ENCODE results near the gene GRIA3. TPM values are rescaled to one million over a fixed set of nuclear protein-coding genes. Genes with fewer than 3 reads are reported as not detected.

Gene GRIA3
- total RNA-seq, 1 experiment from 2014 or later: 1.4 TPM

GRCh38 chrX:123513585-123514278 is 329.7 kb downstream of the GRIA3 start:
- H3K27me3 Mint-ChIP-seq (ENCODE audit: low read depth): no peaks in the 10 kb centered on the region
- Histone ChIP-seq H3K4me2 (ENCODE audit: insufficient read depth, insufficient read length, low read length) (no peak overlapping the region), H2AK5ac (ENCODE audit: insufficient read length, low read length) (no peak overlapping the region), H2AFZ (ENCODE audit: low read length) (no peak overlapping the region), H3K9me3 (ENCODE audit: control insufficient read depth, low read depth, low read length) (peaks cover 33% of the 10 kb centered on the region), H3K79me2 (ENCODE audit: insufficient read depth, low read length) (no peaks in the 10 kb centered on the region), H4K20me1 (ENCODE audit: control insufficient read depth, insufficient read depth, insufficient read length) (no peaks in the 10 kb centered on the region), H2BK15ac (ENCODE audit: low read depth, low read length) (no peak overlapping the region), H4K91ac (ENCODE audit: insufficient read length, low read depth, low read length) (no peak overlapping the region), H4K8ac (replicated peaks; ENCODE audit: insufficient read length, low read depth, low read length) (no peak overlapping the region), H3K4me1 (ENCODE audit: insufficient read depth, low read length) (no peaks in the 10 kb centered on the region), H3K27me3 (ENCODE audit: insufficient read depth, low read length) (no peaks in the 10 kb centered on the region), H2BK12ac (ENCODE audit: insufficient read length, low read depth, low read length) (no peak overlapping the region), H3T11ph (ENCODE audit: low read length) (no peak overlapping the region), H2BK20ac (ENCODE audit: low read depth, low read length, poor library complexity, severe bottlenecking) (no peak overlapping the region), H3K23me2 (ENCODE audit: insufficient read length, low read depth, low read length, poor library complexity, severe bottlenecking) (no peaks in the 10 kb centered on the region), H3K23ac (ENCODE audit: insufficient read length, low read depth, low read length) (no peak overlapping the region), H2BK5ac (ENCODE audit: insufficient read length, low read length) (no peak overlapping the region), H3K27ac (ENCODE audit: insufficient read length, low read depth, low read length) (no peak overlapping the region), H3K18ac (ENCODE audit: insufficient read length, low read depth, low read length) (no peak overlapping the region), H2BK120ac (ENCODE audit: low read depth, low read length, poor library complexity, severe bottlenecking) (no peak overlapping the region), H3K14ac (ENCODE audit: insufficient read depth, low read length) (no peak overlapping the region), H3K56ac (ENCODE audit: insufficient read length, low read depth, low read length) (no peak overlapping the region), H3K79me1 (ENCODE audit: insufficient read depth, low read depth, low read length, poor library complexity, severe bottlenecking) (no peaks in the 10 kb centered on the region), H4K5ac (ENCODE audit: insufficient read length, low read depth, low read length) (no peak overlapping the region), H3K4ac (ENCODE audit: low read depth, low read length) (no peak overlapping the region), H3K9ac (ENCODE audit: extremely low read depth, insufficient read length, low read length) (no peak overlapping the region)
- no peak overlapping the region for H3K4me3 Mint-ChIP-seq
- WGBS (ENCODE audit: extremely low coverage, insufficient read length, low lambda C conversion rate): no CpG with 5 or more reads among the region's 6 CpGs
- H3K4me1 Mint-ChIP-seq: no peaks in the 10 kb centered on the region
- H3K36me3 Mint-ChIP-seq (ENCODE audit: insufficient read depth in 1 of 3, low read depth in 3 of 3): peaks cover 11 to 18% (median 14%) of the 10 kb centered on the region in 3 experiments
- TF ChIP-seq CTCF (conservative IDR thresholded peaks at IDR 0.05): no peak
- H3K9me3 Mint-ChIP-seq: peaks cover 25 to 62% of the 10 kb centered on the region in 2 experiments
- H3K27ac Mint-ChIP-seq: no peak overlapping the region
- DNase-seq: no peak

Data from H9 (cell line).